H1 (cell line): ENCODE measurements around the gene TAF13. TPM values are rescaled to one million over a fixed set of nuclear protein-coding genes. Genes with fewer than 3 reads are reported as not detected.

Experiments
- CTCF ChIA-PET: fragments of 300-600 bp; sonication (Branson Sonifier 250); formaldehyde crosslinking; loops from one replicate; lab custom pipeline; 2021; ENCODE audit not compliant: partially characterized antibody; lab: Charles Lee
- POLR2A ChIA-PET: fragments of 300-600 bp; sonication (Branson Sonifier 250); formaldehyde crosslinking; loops from one replicate; lab custom pipeline; 2021; ENCODE audit warnings: inconsistent platforms; ENCODE audit not compliant: partially characterized antibody; lab: Charles Lee
- DNase-seq, 2 experiments: peaks; one replicate each; pipeline versions ENCODE4 v3.0.0 to v3.0.0-alpha.2; 2010 to 2022; ENCODE audit warnings: low spot score in 2 of 2, low read depth in 1 of 2, mixed read lengths in 1 of 2
- FAIRE-seq: peaks from 2 replicates; lab custom pipeline; 2011; peaks lifted over from hg19 to GRCh38; lab: Jason Lieb, UNC
- H2AFZ ChIP-seq: 2 replicates; pipeline ENCODE4 v1.8.1; 2012; ENCODE audit warnings: low read length, inconsistent platforms
- H2AK5ac ChIP-seq: 2 replicates; pipeline ENCODE4 v1.6.1; 2013; ENCODE audit warnings: low read depth, low read length
- H2BK120ac ChIP-seq: replicated peaks from 2 replicates; pipeline ENCODE3; 2013; ENCODE audit warnings: low read depth, low read length, inconsistent platforms
- H2BK12ac ChIP-seq: 2 replicates; pipeline ENCODE4 v1.6.1; 2013; ENCODE audit warnings: low read depth, low read length
- H2BK15ac ChIP-seq: 2 replicates; pipeline ENCODE4 v1.6.1; 2013; ENCODE audit warnings: low read length
- H2BK20ac ChIP-seq: 2 replicates; pipeline ENCODE4 v1.6.1; 2013; ENCODE audit warnings: low read length
- H2BK5ac ChIP-seq: 2 replicates; pipeline ENCODE4 v1.6.1; 2013; ENCODE audit warnings: low read depth, low read length
- H3K14ac ChIP-seq: 2 replicates; pipeline ENCODE4 v1.6.1; 2013; ENCODE audit warnings: inconsistent platforms; ENCODE audit not compliant: insufficient read length
- H3K18ac ChIP-seq: 2 replicates; pipeline ENCODE4 v1.6.1; 2013; ENCODE audit warnings: low read length; ENCODE audit errors: extremely low read depth
- H3K23ac ChIP-seq: 2 replicates; pipeline ENCODE4 v1.6.1; 2013; ENCODE audit warnings: inconsistent platforms; ENCODE audit not compliant: insufficient read length
- H3K23me2 ChIP-seq: 2 replicates; pipeline ENCODE4 v1.6.1; 2013; ENCODE audit warnings: low read depth, low read length
- H3K27ac ChIP-seq: 2 replicates; pipeline ENCODE4 v1.6.1; 2011; ENCODE audit warnings: low read depth, low read length, inconsistent platforms
- H3K27me3 ChIP-seq, 4 experiments: replicated peaks in 1 of 4; 1 replicate in 1 of 4; 2 replicates in 3 of 4; pipeline versions ENCODE4 v1.6.1 to v1.8.1; 2011 to 2013; ENCODE audit warnings: low read length in 3 of 4, mild to moderate bottlenecking in 3 of 4, inconsistent platforms in 2 of 4, mixed read lengths in 2 of 4, moderate library complexity in 1 of 4; ENCODE audit not compliant: control insufficient read depth in 3 of 4, insufficient read depth in 3 of 4; ENCODE audit errors: extremely low read depth in 1 of 4
- H3K36me3 ChIP-seq, 4 experiments: 2 replicates each; pipeline versions ENCODE4 v1.6.1 to v1.8.1; 2011 to 2013; ENCODE audit warnings: mild to moderate bottlenecking in 4 of 4, low read length in 3 of 4, moderate library complexity in 2 of 4, control low read depth in 1 of 4, inconsistent platforms in 1 of 4; ENCODE audit not compliant: insufficient read depth in 4 of 4, control insufficient read depth in 2 of 4
- H3K4ac ChIP-seq: replicated peaks from 2 replicates; pipeline ENCODE3; 2013; ENCODE audit warnings: low read length, low read depth, mixed read lengths, inconsistent platforms; ENCODE audit not compliant: insufficient read length
- H3K4me1 ChIP-seq, 4 experiments: replicated peaks in 1 of 4; 1 replicate in 1 of 4; 2 replicates in 3 of 4; pipeline versions ENCODE4 v1.6.1 to v1.8.1; 2011 to 2013; ENCODE audit warnings: low read length in 3 of 4, inconsistent platforms in 2 of 4, mixed read lengths in 1 of 4; ENCODE audit not compliant: insufficient read depth in 4 of 4, control insufficient read depth in 3 of 4
- H3K4me2 ChIP-seq, 2 experiments: 2 replicates each; pipeline versions ENCODE4 v1.6.1 to v1.8.1; 2011 to 2013; ENCODE audit warnings: low read depth in 2 of 2, low read length in 2 of 2, control low read depth in 1 of 2, inconsistent platforms in 1 of 2, mild to moderate bottlenecking in 1 of 2; ENCODE audit not compliant: insufficient read depth in 1 of 2
- H3K4me3 ChIP-seq, 4 experiments: fragments of 200-600, 300-600 bp in 1 of 4; sonication (generic), shearing (Covaris generic), sonication (Bioruptor Twin) in 1 of 4; 2 replicates each; pipeline versions ENCODE4 v1.5.1 to v1.8.1; 2011 to 2016; ENCODE audit warnings: low read length in 4 of 4, low read depth in 3 of 4, control low read depth in 2 of 4, inconsistent platforms in 2 of 4, mild to moderate bottlenecking in 2 of 4, mixed read lengths in 1 of 4, moderate library complexity in 1 of 4; ENCODE audit not compliant: insufficient read depth in 2 of 4; ENCODE audit errors: extremely low read depth in 1 of 4
- H3K56ac ChIP-seq: replicated peaks from 2 replicates; pipeline ENCODE3; 2013; ENCODE audit warnings: low read depth, mild to moderate bottlenecking, mixed read lengths, low read length, inconsistent platforms; ENCODE audit not compliant: insufficient read length
- H3K79me1 ChIP-seq: 2 replicates; pipeline ENCODE4 v1.6.1; 2013; ENCODE audit warnings: low read depth, low read length, control low read depth
- H3K79me2 ChIP-seq, 2 experiments: 2 replicates each; pipeline versions ENCODE4 v1.6.1 to v1.8.1; 2012 to 2013; ENCODE audit warnings: low read length in 2 of 2, mild to moderate bottlenecking in 2 of 2, inconsistent platforms in 1 of 2; ENCODE audit not compliant: insufficient read depth in 2 of 2, control insufficient read depth in 1 of 2
- H3K9ac ChIP-seq, 4 experiments: replicated peaks in 1 of 4; 1 replicate in 1 of 4; 2 replicates in 3 of 4; pipeline versions ENCODE4 v1.6.1 to v1.8.1; 2011 to 2013; ENCODE audit warnings: low read depth in 3 of 4, low read length in 3 of 4, control low read depth in 2 of 4, mild to moderate bottlenecking in 2 of 4, moderate library complexity in 2 of 4, inconsistent platforms in 1 of 4; ENCODE audit errors: extremely low read depth in 1 of 4
- H3K9me3 ChIP-seq, 2 experiments: 2 replicates each; pipeline versions ENCODE4 v1.6.1 to v1.8.1; 2012 to 2013; ENCODE audit warnings: mild to moderate bottlenecking in 2 of 2, moderate library complexity in 2 of 2, control low read depth in 1 of 2, inconsistent platforms in 1 of 2, low read depth in 1 of 2, low read length in 1 of 2, mixed read lengths in 1 of 2; ENCODE audit not compliant: insufficient read depth in 2 of 2
- H4K20me1 ChIP-seq, 2 experiments: replicated peaks in 1 of 2; 2 replicates each; pipeline versions ENCODE3 to v1.8.1; 2011 to 2013; ENCODE audit warnings: inconsistent platforms in 2 of 2, low read length in 2 of 2, mild to moderate bottlenecking in 1 of 2; ENCODE audit not compliant: insufficient read depth in 2 of 2, control insufficient read depth in 1 of 2
- H4K5ac ChIP-seq: 2 replicates; pipeline ENCODE4 v1.6.1; 2013; ENCODE audit warnings: low read length, low read depth, mixed read lengths, inconsistent platforms; ENCODE audit not compliant: insufficient read length
- H4K8ac ChIP-seq: 2 replicates; pipeline ENCODE4 v1.8.0; 2013; ENCODE audit warnings: mild to moderate bottlenecking, moderate library complexity, low read length, inconsistent platforms; ENCODE audit not compliant: insufficient read depth; ENCODE audit errors: extremely low read depth
- H4K91ac ChIP-seq: replicated peaks from 2 replicates; pipeline ENCODE3; 2013; ENCODE audit warnings: low read length, mixed read lengths, inconsistent platforms; ENCODE audit not compliant: insufficient read length
- CEBPB ChIP-seq: IDR thresholded peaks from 2 replicates; pipeline ENCODE4 v1.6.1; 2012; ENCODE audit warnings: low read depth, low read length
- JUND ChIP-seq: IDR thresholded peaks from 2 replicates; pipeline ENCODE4 v1.6.1; 2011; ENCODE audit warnings: mild to moderate bottlenecking, improper control_type of control experiment, low read length
- KDM5A ChIP-seq: fragments of 200-600 bp; IDR thresholded peaks from 2 replicates; pipeline ENCODE4 v1.7.1; 2012; ENCODE audit warnings: mild to moderate bottlenecking, low read length, inconsistent platforms, mixed read lengths
- POLR2AphosphoS5 ChIP-seq: IDR thresholded peaks from 2 replicates; pipeline ENCODE4 v1.6.1; 2011; ENCODE audit warnings: low read depth, low read length
- RFX5 ChIP-seq: IDR thresholded peaks from 2 replicates; pipeline ENCODE4 v1.6.1; 2011; ENCODE audit warnings: low read depth, low read length, improper control_type of control experiment, borderline replicate concordance
- SP2 ChIP-seq: IDR thresholded peaks from 2 replicates; pipeline ENCODE4 v1.6.1; 2012; ENCODE audit warnings: mild to moderate bottlenecking, low read length, inconsistent platforms
- SUZ12 ChIP-seq: fragments of 200-600 bp; sonication (generic); IDR thresholded peaks from 2 replicates; pipeline ENCODE4 v1.6.1; 2012; ENCODE audit warnings: mild to moderate bottlenecking, inconsistent platforms, low read length, moderate library complexity, mixed read lengths
- TEAD4 ChIP-seq: IDR thresholded peaks from 2 replicates; pipeline ENCODE4 v1.6.1; 2012; ENCODE audit warnings: low read depth, low read length, inconsistent platforms, mixed read lengths
- WGBS, 2 experiments: shearing (Covaris generic) in 1 of 2; methylation state at CpG; one replicate each; pipeline versions ENCODE4 v1.1.6 to v1.1.7; 2013 to 2015; ENCODE audit warnings: low lambda C conversion rate in 2 of 2, mixed read lengths in 2 of 2, inconsistent platforms in 1 of 2, low coverage in 1 of 2, missing lambda C conversion rate in 1 of 2; ENCODE audit not compliant: insufficient replicate concordance in 2 of 2, insufficient coverage in 1 of 2, insufficient read length in 1 of 2; ENCODE audit errors: extremely low coverage in 1 of 2, missing lambda C conversion rate in 1 of 2; 5-methylcytosine and 5-hydroxymethylcytosine counted together
- polyA plus RNA-seq, 7 experiments: library from polyadenylated mRNA; depleted of rRNA in 3 of 7; stranded (reverse) in 5 of 7; unstranded in 2 of 7; fragments of >200 nt in 5 of 7; fragments of 200-250 nt in 2 of 7; gene quantifications; 1 replicate in 5 of 7; 2 replicates in 1 of 7; 4 replicates in 1 of 7; pipeline versions ENCODE4 v1.2.1 to v1.2.3, GENCODE V29; 2011 to 2013; ENCODE audit warnings: missing spikeins in 2 of 7, mixed read lengths in 2 of 7
- total RNA-seq: library from RNA; stranded (reverse); fragmentation: NEBNext Ultra II Directional; extraction: Animal tissue kit (Norgen Biotek cat#: 25700); gene quantifications from 2 replicates; pipeline ENCODE4 v1.2.1, GENCODE V29; 2021

The TAF13 gene
- total and polyA plus RNA-seq, 2 of the 8 experiments (the other 6 are each of a cell fraction or from before 2014, with no cell fraction given): 13.1 to 41.7 TPM

GRCh38 chr1:109115685-109116084 is 39.9 kb upstream of the TAF13 start:
- Histone ChIP-seq H4K8ac (no peak overlapping the region), H2BK120ac (no peak overlapping the region), H3K4ac (no peak overlapping the region), H4K91ac (no peak overlapping the region), H3K9ac (no peak overlapping the region), H4K5ac (no peak overlapping the region), H2BK12ac (no peak overlapping the region), H2AFZ (no peak overlapping the region), H3K23ac (no peak overlapping the region), H3K14ac (no peak overlapping the region), H2BK15ac (no peak overlapping the region), H2AK5ac (no peak overlapping the region), H3K56ac (no peak overlapping the region), H2BK5ac (no peak overlapping the region), H3K4me3 (no peak overlapping the region), H3K27me3 (peaks cover 15 to 36% (median 29%) of the 10 kb centered on the region in 4 experiments), H3K79me2 (no peaks in the 10 kb centered on the region), H4K20me1 (no peaks in the 10 kb centered on the region), H3K4me2 (no peak overlapping the region), H3K23me2 (peaks cover 11% of the 10 kb centered on the region), H2BK20ac (no peak overlapping the region), H3K9me3 (no peaks in the 10 kb centered on the region), H3K79me1 (no peaks in the 10 kb centered on the region), H3K27ac (no peak overlapping the region), H3K18ac (no peak overlapping the region), H3K36me3 (no peaks in the 10 kb centered on the region; a peak in 1 of 8 replicates), H3K4me1 (peaks cover 0 to 9% (median 3%) of the 10 kb centered on the region in 4 experiments; a peak in 4 of 7 replicates)
- FAIRE-seq (no peak), DNase-seq (no peak)
- WGBS, 2 experiments: 95% methylated on average over 2 of the region's 2 CpGs; no CpG with 5 or more reads in 1 of the 2 experiments
- ChIA-PET CTCF (interaction anchor here (1.0 to 1.7 kb wide), 3 partner anchors 15 to 282 kb away, joined by 3 to 7 read pairs (median 4); partner anchors contain the start of gene SORT1), POLR2A (interaction anchor here (1.0 to 8.6 kb wide), 3 partner anchors 11 to 99 kb away, joined by 3 to 106 read pairs (median 4); no protein-coding TSS in a partner anchor)
- no peak for TF ChIP-seq CEBPB
- no peak for TF ChIP-seq POLR2AphosphoS5
- TF ChIP-seq SUZ12: no peak
- TF ChIP-seq KDM5A: no peak
- no peak for TF ChIP-seq RFX5
- TF ChIP-seq TEAD4: no peak
- TF ChIP-seq JUND: no peak
- no peak for TF ChIP-seq SP2
